Stimulated activated CD8-positive, alpha-beta memory T cell treated with anti-CD3 and anti-CD28 coated beads, Interleukin-4, amount 100 ng/mL, for 1 hour (primary cell): ENCODE measurements around the gene GPC6.

Experiments used
- DNase-seq, 2 donors: peaks; one replicate each; pipeline ENCODE4 v3.0.0-alpha.2; 2020; ENCODE audit warnings: low read depth in 2 of 2, low spot score in 1 of 2

GPC6 gene

DNA sequence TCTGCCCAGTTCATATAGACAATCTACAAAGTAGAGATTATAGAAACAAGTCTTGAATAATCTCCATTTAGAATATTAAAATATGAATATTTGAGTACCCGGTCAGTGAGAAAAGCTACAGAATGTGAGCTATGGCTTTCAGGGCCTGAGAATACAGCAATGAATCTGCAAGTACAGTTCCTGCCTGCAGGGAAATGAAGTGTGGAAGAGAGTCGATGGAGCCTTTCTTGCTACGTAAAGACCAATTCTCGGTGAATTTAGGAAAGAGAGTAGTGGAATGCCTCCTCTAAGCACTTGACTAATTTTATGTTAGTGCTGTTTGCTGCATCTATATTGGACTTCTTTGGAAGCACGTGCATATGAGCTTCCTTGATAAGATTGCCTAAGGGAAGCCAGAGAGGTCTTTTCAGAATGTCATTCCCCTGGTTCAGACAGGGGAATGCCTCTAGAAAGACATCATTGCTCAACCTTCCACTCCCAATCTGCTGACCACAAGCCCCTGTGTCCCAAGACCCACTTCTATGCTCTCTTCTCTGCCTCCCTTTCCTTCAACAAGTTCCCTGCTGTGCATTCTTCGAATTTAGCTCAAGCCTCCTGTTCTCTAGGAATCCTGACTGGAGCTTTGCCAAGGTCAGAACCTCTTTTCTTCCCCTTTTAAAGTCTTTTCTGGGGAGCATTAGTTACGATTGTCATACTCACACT is 41.9 kb downstream of the GPC6 start:
- no peak for DNase-seq

DNA sequence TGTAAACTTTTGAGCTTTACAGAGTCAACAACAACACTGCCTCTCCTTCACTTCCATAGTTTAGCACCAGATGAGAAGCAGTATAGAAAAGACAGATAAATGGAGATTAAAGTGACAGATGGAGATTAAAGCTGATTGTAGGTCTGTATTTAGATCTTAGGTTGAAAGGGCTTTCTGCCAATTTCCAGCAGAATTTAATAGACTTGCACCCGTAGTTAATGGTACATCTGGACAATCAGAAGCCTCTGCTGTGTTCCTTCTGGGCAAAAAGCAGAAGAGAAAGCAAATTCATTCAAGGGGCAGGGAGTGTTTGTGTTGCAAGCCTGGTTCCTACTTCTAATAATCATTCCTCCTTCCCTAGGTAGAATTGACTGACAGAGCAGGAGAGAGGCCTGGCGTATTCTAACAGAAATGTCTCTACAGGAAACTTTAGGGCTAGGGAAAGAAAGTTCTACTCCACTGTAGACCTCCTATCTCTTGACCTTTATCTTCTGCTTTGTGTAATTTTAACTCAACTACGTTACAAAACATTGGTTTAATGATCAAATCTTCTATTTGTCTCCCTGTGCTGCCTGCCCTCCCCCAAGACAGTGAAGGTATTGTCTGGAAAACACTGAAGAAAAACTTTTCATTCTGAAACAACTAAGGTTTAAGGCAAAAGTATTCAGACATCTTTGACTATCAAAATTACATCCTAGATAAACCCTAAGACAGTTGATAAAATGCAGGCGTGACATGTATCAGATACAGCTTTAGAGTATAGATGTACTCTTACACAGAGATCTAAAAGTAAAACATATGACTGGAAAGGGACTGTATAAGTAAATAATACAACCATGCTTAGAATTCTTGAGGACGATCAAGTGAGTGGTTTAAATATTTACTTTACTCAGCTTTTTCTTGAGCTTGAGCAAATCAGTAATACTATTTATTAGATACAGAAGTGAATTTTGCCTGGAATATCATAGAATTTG is 44.4 kb downstream of the GPC6 start:
- no peak for DNase-seq

DNA sequence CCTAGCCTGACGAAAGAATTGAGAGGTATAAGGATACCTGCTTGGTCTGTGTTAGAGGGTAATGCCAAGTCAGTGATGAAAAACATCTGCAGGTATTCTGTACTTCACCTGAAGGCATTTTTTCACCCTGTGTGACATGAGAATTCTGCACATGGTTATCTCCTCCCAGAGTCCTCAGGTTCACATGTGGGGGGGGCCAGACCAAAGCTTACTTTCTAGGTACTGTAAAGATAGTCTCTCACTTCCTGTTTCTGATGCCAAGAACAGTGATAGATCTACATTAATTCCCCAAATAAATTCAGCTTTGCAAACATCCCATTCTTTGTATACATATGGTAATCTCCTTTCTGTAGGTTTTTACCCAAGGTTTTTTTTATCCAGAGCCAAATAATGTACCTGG is 53.4 kb downstream of the GPC6 start:
- DNase-seq, result no peak

DNA sequence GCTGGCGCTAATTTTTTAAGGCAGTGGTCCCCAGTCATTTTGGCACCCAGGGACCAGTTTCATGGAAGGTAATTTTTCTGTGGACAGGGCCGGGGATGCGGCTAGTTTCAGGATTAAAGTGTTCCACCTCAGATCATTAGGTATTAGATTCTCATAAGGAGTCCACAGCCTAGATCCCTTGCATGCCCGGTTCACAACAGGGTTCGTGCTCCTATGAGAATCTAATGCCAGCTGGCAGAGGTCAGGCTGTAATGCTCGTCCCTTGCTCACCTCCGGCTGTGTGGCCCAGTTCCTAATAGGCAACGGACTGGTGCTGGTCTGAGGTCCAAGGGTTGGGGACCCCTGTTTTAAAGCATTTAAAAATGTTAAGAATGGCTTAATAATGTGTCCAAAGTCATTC is 54.1 kb downstream of the GPC6 start:
- no peak for DNase-seq

DNA sequence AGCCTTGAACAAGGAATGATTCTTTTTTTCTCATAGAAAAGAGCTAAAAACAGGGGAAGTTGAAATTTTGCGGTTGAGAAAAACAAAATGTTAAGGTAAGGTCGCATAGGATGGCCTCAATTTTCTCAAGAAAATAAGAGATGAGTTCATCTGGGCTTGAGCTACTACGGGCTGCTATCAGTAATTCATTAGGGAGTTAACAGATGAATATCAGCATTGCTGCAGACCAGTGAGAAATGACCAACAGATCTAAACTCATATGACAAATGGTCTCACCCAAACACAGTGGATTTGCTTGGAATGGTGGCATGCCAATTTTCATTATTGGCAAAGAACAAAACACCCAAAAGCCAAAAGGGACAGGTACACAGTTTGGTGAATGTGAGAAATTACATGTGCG is 56.6 kb downstream of the GPC6 start:
- DNase-seq, result no peak

DNA sequence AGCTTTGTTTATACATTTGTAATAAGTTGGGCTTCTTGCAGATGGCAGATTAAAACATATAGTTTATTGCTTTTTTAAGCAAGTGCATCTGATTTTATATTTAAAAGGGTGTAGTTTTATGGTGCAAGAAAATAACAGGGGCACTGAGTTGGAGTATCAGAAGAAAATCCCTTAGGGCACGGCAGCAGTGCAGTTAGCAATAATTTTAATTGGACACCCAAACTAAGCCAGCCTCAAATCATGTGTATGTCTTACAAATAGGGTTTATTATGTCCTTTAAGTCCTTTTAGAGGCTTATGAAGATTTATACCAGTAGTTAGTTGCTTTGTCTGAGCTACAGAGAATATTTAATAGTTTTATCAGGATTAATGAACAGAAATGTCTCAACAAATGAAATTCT is 57.5 kb downstream of the GPC6 start:
- no peak for DNase-seq

DNA sequence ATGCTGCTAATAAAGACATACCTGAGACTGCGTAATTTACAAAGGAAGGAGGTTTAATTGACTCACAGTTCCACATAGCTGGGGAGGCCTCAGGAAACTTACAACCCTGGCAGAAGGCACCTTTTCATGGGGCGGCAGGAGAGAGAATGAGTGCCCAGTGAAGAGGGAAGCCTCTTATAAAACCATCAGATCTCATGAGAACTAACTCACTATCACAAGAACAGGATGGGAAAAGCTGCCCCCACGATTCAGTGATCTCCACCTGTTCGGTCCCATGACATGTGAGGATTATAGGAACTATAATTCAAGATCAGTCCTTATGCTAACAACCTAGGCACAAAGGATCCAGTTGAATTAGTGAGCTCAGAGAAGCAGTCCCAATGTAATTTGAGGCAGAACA is 59.4 kb downstream of the GPC6 start:
- DNase-seq, result no peak

DNA sequence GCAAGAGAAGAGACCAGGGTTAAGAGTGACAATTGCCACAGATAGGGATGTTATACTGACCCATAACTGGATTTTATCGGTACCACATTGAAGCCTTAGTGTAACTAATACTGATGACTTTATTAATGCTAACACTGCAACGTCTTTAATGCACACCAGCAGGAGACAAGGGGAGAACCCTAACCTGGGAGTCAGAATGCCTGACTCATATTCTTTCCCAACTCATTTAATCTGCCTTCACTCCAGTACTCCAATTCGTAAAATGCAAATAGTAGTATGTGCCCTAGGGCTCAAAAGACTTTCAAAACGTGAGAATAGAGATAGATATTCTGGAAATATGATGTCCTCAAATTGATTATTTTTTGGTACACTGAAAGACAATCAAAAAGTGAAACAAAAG is 62.4 kb downstream of the GPC6 start:
- no peak for DNase-seq

DNA sequence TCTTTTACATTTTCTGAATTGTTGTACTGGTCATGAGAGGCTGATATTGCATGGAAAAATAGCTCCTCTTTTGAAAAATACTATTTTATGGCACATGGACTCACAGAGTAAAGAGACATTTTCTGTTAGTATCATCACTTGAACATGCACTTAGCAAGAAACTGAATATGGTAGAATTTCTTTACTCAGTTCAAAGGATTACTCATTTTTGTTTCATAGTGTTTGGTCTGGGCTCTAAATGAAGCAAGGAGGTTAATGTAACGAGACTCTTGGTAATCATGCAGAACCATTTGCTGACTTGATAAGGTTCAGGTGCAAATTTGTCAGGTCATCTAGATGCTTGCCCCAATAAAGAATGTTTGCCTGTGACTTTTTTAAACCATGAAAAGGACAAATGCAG is 63.2 kb downstream of the GPC6 start:
- DNase-seq, result no peak

DNA sequence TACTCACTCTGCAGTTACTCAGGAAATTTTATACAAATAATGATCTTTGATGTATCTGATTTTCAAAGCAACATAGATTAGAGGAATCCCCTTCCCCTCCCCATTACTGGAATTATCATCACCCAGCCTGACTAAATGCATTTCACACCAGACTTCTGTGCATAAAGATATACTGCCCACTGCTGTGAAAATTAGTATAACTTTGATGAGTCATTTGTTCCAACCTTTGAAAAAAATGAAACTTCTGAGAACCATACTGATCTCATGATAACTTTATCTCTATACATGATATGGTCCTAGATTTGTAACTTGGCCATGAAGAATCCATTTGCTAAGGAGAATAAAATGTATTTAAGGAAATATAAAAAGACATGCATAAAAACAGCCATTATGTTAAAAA is 63.9 kb downstream of the GPC6 start:
- DNase-seq, result no peak

DNA sequence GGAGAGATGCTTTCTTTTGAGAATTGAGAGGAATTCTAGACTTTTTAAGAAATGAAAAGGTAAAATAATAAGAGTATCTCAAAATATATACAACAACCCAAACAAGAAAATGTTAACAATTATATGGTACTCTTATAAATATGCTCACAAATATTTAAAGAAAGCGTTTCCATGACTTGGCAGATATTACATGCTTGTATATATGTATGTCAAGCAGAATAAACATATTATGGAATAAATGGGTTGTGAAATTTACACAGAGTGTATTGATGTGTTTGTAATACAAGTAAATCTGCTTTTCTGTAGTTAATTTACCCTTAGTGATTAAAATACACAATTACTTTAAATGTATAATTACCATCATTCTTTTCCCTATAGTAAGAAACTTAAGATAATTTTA is 65.8 kb downstream of the GPC6 start:
- DNase-seq, result no peak

DNA sequence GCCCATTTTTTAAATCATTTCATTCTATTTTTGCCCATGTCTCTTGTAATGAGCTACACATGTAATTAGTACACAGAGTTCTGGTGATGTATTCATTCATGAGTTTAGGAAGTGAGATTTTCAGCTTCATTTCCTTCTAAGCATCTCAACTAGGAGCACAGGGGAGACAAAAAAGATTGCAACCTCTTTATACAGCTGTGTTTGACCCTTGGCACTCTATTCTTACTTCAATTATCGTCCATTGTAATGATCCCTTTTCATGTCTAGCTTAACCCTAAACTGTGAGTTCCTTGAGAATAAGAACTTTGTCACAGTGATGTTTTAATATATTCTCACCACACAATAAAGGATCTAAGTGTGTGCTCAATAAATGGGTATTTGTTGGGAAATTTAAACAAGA is 67.1 kb downstream of the GPC6 start:
- DNase-seq, result no peak

DNA sequence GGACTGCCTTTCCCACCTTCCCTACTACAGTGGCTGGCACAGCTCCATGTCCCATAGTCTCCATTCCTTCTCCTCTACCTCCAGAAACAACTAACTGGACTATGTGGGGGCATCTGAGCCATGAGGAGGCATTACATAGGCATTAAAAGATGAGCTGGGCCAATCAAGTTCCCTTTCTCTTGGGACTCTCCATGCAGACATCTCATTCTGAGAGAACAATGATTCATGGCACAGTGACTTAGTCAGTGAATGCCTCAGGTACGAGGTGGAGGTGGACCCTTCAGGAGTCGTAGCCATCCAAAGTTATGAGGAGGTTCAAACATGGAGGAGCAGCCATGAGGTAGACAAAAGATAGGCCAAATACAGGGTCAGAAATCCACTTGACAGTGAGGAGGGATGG is 70.0 kb downstream of the GPC6 start:
- no peak for DNase-seq

DNA sequence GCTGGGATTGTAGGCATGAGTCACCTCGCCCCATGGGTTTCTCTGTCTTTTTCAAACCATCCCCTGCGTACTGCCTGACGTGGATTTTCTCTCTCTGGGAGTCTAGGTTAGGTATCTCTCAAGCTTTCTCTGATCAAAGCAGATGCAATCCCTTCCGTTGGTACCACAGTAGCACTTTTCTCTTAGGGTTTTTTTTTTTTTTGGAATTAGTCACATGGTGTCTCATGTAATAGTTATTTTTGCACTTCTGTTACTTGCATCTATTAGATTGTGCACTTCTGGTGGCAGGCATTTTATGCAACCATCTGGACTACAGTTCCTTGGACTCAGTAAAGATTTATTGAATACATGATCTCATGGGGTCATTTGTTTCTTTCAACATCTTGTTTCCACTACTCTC is 72.1 kb downstream of the GPC6 start:
- DNase-seq, result no peak

DNA sequence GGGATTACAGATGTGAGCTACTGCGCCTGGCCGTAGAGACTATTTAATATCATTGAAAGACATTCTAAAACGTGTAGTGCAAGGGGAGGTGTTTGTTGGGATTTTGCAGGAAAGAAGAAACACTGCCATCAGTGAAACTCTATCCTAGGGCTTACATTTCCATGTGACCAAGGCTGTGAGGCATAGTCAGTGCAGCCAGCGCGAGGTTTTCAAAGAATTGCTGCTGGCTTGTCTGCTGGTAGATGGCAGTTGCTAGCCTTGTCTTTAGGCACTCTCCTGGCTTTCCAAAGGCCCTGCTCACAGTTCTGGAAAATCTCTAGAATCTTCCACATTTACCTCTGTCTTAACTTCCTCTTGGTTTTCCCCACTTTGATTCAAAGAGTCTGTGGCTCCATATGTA is 77.5 kb downstream of the GPC6 start:
- no peak for DNase-seq

DNA sequence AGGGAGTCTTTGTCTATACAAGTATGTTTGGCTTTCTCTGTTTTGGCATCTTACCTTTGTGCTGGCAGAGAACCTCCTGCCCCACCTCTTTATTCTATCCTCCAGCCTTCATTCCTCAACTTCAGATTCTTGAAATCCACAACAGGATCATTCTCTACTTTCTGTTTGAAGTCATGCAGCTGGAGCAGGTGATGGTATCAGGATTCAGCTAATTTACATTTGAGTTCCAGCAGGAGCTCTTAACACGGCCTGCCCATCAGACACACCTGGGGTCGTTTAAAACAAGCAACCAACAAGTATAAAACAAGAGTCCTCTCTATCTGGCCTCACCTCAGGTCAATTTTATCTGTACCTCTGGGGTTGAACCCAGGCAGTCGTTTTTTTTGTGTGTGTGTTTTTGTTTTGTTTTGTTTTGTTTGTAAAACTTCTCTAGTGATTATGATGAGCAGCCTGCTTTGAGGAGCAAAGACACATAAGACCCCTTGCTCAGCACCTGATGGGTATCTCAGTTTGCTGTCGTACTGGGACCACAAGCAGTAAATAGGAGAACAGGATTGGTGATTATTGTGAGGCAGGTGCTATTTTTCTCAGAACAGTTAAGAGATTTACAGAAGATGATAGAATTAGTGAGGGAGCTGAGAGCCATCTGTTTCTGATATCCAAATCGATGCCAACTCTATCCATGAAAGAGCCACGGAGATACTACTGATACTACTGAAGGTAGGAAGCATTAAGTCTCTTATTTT is 78.4 kb downstream of the GPC6 start:
- DNase-seq, result no peak

DNA sequence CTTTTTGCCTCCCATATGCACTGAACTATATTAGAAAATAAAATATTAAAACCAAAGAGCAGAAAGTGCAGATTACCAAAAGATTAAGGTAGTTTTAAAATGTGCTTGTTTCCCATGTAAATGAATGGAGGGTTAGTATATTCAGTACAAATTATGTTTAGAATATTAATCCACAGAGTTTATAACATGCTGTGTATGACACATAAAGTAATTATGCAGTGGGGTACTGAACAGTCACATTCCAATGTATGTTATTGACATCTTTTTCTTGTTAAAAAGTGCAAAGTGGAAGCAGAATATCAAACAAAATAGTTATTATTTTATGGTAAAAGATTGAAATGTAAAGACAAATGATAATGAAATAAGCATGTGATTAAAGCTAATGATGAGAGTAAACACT is 79.3 kb downstream of the GPC6 start:
- no peak for DNase-seq

DNA sequence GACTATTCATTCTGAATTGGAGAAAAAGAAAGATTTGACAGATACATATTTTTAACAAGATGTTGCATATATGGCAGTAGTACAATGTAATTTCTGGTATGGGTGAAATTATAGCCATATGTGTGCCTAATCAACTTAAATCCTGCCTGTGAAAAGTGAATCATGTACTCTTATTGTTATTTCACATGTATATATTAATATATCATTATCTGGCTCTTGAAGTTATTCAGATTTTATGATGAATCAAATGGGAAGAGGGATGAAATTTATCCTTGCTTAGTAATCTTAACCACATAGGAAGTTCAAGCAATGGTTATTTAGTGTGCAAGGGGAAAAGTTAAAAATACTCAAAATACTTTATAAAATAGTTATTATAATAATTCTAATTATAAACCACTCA is 80.5 kb downstream of the GPC6 start:
- DNase-seq, result no peak

DNA sequence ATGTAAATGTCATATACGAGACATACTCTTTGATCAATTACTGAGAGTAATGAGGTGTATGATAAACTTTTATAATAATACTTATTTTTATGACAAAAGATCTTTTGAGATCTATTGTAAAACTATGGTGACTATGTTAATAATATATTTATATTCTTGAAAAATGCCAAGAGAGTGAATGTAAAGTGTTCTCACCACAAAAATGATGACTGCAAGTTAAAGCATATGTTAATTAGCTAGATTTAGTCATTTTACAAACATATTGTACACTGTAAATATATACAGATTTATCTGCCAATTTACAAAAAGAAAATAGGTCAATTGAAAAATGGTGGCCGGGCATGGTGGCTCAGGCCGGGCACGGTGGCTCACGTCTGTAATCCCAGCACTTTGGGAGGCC is 81.0 kb downstream of the GPC6 start:
- no peak for DNase-seq

DNA sequence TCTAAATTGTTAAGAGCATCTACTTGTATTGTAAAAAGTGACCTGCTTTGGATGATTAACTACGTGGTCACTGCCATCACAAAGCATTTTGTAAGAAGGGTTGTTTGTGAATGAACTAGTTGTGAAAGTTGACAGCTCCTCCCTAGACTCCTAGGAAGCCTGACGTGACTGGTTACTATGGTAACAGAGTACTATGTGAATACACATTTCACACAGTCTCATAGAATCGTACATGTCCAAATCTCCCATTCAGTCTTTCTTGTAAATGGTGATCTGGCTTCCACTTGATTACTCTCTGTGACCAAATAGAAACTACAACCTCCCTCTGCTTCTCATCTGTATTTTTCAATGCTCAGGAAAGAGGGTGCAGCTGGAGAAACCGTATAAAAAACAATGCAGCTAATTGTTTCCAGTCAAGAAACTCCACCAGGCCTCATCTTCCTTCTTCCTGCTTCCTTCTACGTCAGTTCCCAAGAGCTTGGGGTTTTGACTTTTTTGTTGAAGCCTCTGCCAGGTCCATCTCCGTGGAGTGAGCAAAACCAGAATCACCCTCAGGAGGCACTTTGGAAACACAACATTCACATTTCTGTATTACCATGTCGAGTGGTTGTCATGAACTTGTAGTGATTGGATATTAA is 83.4 kb downstream of the GPC6 start:
- DNase-seq, result no peak

DNA sequence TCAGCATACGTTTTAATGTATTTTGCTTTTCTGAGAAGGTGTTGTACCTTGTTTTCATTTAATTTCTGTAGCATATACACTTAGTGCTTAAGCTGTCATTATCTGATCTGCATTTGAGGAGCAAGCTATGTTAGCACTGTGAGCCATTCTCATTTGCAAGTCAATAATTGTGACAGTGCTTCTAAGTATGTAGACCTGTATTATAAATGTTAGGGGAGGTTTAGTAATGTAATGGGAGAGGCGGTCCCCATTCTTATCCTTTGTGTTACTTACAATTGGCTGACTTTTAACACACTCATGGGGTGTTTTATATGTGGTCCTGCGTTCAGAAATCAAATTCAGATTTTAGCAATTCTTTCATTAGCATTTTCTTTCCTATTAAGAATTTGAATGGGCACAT is 90.2 kb downstream of the GPC6 start:
- no peak for DNase-seq
